SW 1271 (cell line): Measurements from ENCODE around the gene ITPR1.
"Not testable (repeated sequence)": the region's sequence is repeated elsewhere in the genome, so short reads cannot be mapped to it uniquely, and the experiment has no call there.

ENCODE experiments used
- DNase-seq, 2 experiments: peaks; one replicate each; lab custom pipeline; 2025; lab: John Stamatoyannopoulos, UW

The ITPR1 gene

GRCh38 chr3:4758957-4759656 lies 266.0 kb downstream of the ITPR1 start:
- no peak for DNase-seq

- no peak for DNase-seq
Measured at GRCh38 chr3:4759689-4760312, 266.7 kb downstream of the ITPR1 start.

- DNase-seq, result no peak
Measured at GRCh38 chr3:4761759-4762158, 268.6 kb downstream of the ITPR1 start.

- not testable (repeated sequence) for DNase-seq
Measured at GRCh38 chr3:4762481-4763230, 269.5 kb downstream of the ITPR1 start.

GRCh38 chr3:4763604-4764247 lies 270.6 kb downstream of the ITPR1 start:
- no peak for DNase-seq

- DNase-seq, result no peak
Measured at GRCh38 chr3:4765212-4765611, 272.1 kb downstream of the ITPR1 start.

GRCh38 chr3:4766263-4766662 lies 273.1 kb downstream of the ITPR1 start:
- DNase-seq, result no peak

GRCh38 chr3:4766716-4767499 lies 273.8 kb downstream of the ITPR1 start:
- no peak for DNase-seq

- no peak for DNase-seq
Measured at GRCh38 chr3:4768021-4768420, 274.9 kb downstream of the ITPR1 start.

GRCh38 chr3:4768521-4768920 lies 275.4 kb downstream of the ITPR1 start:
- DNase-seq, result no peak

- no peak for DNase-seq
Measured at GRCh38 chr3:4770561-4770960, 277.4 kb downstream of the ITPR1 start.

- no peak for DNase-seq
Measured at GRCh38 chr3:4771243-4771642, 278.1 kb downstream of the ITPR1 start.

- DNase-seq, result no peak
Measured at GRCh38 chr3:4772171-4772804, 279.1 kb downstream of the ITPR1 start.

- no peak for DNase-seq
Measured at GRCh38 chr3:4772858-4773257, 279.7 kb downstream of the ITPR1 start.

GRCh38 chr3:4773583-4773982 lies 280.4 kb downstream of the ITPR1 start:
- no peak for DNase-seq

GRCh38 chr3:4774531-4774930 lies 281.4 kb downstream of the ITPR1 start:
- no peak for DNase-seq

- no peak for DNase-seq
Measured at GRCh38 chr3:4776399-4776979, 283.3 kb downstream of the ITPR1 start.

- DNase-seq, result no peak
Measured at GRCh38 chr3:4776980-4777581, 283.9 kb downstream of the ITPR1 start.

GRCh38 chr3:4778119-4778518 lies 285.0 kb downstream of the ITPR1 start:
- DNase-seq, result no peak

- DNase-seq, result no peak
Measured at GRCh38 chr3:4778740-4779139, 285.6 kb downstream of the ITPR1 start.

- no peak for DNase-seq
Measured at GRCh38 chr3:4780545-4780957, 287.4 kb downstream of the ITPR1 start.
